NCI-H128 (cell line): ENCODE data around the gene PGA4.
A peak's percentile ranks its signal among the peaks of the same experiment; 100 is the strongest.
"Not testable (repeated sequence)": the region's sequence is repeated elsewhere in the genome, so short reads cannot be mapped to it uniquely, and the experiment has no call there.

Experiments used
- DNase-seq: peaks from one replicate; lab custom pipeline; 2025; ENCODE audit not compliant: unreplicated experiment; lab: John Stamatoyannopoulos, UW

Gene PGA4

DNA sequence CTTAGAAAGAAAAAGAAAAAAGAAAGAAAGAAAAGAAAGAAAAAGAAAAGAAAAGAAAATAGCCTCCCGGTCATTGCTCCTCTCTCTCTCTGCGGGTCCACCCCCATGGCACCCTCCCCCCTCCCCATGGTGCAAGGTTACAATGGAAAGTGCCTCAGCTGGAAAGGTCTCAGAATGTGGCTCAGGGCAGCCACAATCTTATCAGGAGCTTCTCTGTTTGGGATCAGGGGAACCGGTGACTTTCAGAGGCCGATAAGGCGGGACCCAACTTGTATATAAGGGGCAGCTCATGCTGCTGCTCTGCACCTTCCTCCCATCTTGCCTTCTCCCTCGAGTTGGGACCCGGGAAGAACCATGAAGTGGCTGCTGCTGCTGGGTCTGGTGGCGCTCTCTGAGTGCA, at the start of gene PGA4:
Gene PGA4 (plus strand): TSS at position 301 of the 400 bp plus-strand sequence. CDS start 54 bp downstream, at position 355.
- DNase-seq, result not testable (repeated sequence)

DNA sequence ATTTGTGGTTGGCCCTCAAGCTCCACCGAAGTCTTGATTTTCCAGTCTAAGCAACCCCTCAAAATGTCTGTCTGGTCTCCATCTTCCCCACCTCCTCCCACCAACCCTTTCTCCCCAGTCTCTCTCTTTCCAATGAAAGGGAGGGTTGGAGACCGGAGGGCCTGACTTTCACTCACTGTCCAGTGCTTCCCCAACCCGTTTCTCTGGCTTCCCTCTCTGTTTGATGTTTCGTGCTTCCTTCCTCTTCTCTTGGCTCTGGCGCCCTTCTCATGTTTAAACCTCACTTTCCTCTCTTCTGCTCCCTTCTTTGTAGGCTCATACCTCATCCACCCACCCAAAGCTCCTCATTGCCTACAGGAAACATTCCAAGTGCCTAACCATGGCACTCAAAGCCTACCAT, 49.8 kb upstream of the PGA4 start:
- DNase-seq, result no peak

GRCh38 chr11:61172888-61173287, 49.3 kb upstream of the PGA4 start:
- no peak for DNase-seq

DNA sequence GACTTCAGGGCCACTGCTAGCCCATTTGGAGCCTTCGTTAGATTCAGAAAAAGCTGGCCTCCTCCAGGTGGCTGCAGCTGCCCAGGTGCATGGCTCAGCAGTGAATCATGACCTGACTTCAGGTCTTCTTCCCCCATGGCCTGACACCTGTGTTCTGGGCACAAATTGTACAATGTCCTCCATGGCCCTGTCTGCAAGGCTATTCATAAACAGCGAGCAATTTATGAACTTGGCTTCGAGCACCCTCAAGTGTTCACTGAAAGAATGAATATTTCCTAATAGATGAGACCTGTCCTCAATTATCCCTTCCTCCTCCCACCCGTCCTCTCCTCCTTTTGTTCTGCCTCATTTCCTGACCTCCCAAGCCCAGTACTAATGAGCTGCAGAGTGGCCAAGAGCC, 48.7 kb upstream of the PGA4 start:
- no peak for DNase-seq

DNA sequence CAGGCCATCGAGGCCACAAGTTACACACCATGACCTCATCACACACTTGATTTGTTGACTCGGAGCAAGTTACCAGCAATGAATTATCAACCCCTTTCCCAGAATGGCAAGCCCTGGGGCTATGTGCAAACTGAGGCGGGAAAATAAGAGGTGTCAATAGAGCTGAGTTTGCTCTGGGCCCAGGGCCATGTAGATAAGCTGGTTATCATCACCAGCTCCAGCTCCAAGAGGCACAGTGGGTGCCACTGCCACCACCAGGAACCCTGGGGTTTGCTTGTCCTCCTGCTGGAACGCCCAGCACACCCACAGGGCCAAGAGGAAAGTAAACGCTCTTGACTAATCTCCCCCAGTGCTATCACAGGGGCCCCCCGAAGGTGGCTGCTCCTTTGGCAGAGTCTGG, 47.9 kb upstream of the PGA4 start:
- DNase-seq, result no peak

DNA sequence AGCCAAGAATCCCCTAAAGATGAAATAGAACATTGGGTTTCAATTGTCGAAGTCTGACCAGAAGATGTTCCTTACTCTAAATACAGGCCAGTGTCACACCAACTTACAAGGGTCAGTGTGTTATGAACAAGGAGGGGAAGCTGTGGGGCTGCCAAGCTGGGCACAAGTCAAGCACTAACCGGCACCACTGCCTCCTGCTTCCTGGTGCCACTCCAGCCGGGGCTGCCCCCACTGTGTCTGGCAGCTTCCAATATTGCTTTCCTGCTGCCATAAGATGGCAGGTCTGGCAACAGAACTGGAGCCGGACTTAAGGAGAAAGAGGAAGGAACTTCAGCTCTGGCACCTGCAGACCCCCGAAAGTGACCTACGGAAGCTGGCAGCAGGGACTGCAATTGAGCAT, 47.2 kb upstream of the PGA4 start:
- DNase-seq, result no peak

GRCh38 chr11:61176446-61176845, 45.7 kb upstream of the PGA4 start:
- DNase-seq, result no peak

- not testable (repeated sequence) for DNase-seq
Measured at GRCh38 chr11:61180205-61180604, 41.9 kb upstream of the PGA4 start.

DNA sequence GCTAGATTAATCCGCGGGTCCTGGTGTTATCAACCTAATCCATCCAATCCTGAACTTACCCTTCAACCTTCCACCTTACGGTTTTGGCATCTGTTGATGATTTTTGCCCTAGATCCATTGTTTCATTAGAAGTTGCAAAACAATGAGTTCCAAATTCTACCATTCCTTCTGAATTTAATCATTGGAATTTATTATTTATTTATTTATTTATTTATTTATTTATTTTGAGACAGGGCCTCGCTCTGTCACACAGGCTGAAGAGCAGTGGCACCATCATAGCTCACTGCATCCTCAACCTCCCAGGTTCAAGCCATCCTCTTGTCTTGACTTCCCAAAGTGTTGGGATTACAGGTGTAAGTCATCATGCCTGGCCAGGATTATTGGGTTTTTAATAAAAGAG, 40.7 kb upstream of the PGA4 start:
- DNase-seq, result no peak

DNA sequence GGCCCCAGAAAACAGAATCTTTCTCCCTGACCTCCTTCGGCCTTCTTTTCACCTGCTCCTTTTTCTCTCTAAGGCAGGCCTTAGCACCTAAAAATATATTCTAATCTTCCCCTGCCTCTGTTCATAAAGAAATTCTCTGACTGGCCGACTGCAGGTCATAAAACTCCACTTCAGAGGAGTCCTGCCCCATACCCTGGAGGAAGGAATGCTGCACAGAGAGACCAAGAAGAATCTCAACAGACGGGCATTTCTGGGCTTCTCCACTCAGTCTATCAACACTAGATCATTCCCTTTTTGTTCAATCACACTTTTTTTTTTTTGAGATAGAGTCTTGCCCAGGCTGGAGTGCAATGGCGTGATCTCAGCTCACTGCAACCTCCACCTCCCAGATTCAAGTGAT, 38.5 kb upstream of the PGA4 start:
- no peak for DNase-seq

GRCh38 chr11:61186504-61186903, 35.6 kb upstream of the PGA4 start:
- DNase-seq, result no peak

DNA sequence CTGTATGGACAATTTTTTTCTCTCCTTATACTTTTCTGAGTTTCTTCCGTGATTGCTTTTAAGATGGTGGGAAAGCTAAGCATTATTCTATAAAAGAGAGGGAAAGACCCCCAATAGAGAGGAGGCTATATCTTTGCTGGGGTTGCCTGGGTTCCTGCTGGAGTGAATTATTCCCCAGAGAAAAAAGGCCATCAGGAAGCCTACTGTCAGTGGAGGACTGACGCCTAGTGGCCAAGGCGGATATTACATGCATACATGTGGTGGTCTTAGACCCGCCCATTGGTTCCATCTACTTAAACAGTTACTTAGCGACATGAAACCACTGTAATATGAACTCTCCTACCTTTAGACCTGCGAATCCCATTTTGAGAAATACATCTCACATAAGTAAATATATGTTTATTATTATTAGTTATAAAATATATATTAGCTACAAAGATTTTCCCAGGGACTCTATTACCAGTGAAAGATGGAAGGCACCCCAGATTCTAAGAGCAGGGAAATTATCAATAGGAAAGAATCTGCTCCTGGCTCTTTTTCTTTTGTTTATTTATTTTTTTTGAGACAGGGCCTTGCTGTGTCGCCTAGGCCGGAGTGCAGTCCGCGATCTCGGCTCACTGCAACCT, 34.5 kb upstream of the PGA4 start:
- DNase-seq, result peak; percentile 69

DNA sequence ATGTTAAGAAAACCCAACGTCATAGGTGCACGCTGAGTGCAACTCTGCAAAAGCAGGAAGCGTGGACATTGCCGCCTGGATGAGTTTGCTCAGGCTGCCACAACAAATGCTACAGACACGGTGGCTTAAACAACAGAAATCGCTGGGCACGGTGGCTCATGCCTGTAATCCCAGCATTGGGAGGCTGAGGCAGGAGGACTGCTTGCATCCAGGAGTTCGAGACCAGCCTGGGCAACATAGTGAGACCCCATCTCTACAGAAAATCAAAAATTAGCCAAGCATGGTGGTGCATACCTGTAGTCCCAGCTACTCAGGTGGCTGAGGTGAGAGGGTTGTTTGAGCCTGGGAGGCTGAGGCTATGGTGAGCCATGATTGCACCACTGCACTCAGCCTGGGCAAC, 32.2 kb upstream of the PGA4 start:
- no peak for DNase-seq

- no peak for DNase-seq
Measured at GRCh38 chr11:61193596-61193995, 28.6 kb upstream of the PGA4 start.

GRCh38 chr11:61194169-61194671, 27.9 kb upstream of the PGA4 start:
- no peak for DNase-seq

GRCh38 chr11:61194981-61195695, 27.0 kb upstream of the PGA4 start:
- DNase-seq, result no peak

- no peak for DNase-seq
Measured at GRCh38 chr11:61195719-61196118, 26.4 kb upstream of the PGA4 start.

DNA sequence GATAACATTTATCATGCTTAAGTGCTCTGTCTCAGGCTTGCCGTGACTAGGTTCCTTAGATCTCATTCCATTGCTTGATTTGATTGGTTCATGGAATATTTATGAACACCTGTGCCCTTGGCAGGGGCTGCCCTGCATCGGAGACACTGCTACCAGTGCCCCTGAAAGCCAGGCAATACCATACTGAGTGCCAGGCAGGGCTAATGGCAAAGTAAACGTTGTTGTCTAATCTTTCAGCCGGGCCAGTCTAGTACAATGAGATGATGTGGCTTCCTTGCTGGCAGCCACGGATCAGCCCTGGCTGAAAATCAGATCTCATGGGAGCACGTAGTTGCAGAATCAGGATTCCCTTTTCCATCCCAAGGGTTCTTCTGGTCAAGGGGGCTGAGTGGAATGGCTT, 23.8 kb upstream of the PGA4 start:
- no peak for DNase-seq

- DNase-seq, result no peak
Measured at GRCh38 chr11:61198948-61199523, 23.1 kb upstream of the PGA4 start.

DNA sequence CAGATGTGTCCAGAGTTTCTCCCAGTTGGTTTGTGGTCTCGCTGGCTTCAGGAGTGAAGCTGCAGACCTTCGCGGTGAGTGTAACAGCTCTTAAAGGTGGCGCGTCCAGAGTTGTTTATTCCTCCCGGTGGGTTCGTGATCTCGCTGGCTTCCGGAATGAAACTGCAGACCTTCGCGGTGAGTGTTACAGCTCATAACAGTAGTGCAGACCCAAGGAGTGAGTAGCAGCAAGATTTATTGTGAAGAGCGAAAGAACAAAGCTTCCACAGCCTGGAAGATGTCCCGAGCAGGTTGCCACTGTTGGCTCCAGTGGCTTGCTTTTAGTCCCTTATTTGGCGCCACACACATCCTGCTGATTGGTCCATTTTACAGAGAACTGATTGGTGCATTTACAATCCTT, 20.7 kb upstream of the PGA4 start:
- DNase-seq, result no peak

DNA sequence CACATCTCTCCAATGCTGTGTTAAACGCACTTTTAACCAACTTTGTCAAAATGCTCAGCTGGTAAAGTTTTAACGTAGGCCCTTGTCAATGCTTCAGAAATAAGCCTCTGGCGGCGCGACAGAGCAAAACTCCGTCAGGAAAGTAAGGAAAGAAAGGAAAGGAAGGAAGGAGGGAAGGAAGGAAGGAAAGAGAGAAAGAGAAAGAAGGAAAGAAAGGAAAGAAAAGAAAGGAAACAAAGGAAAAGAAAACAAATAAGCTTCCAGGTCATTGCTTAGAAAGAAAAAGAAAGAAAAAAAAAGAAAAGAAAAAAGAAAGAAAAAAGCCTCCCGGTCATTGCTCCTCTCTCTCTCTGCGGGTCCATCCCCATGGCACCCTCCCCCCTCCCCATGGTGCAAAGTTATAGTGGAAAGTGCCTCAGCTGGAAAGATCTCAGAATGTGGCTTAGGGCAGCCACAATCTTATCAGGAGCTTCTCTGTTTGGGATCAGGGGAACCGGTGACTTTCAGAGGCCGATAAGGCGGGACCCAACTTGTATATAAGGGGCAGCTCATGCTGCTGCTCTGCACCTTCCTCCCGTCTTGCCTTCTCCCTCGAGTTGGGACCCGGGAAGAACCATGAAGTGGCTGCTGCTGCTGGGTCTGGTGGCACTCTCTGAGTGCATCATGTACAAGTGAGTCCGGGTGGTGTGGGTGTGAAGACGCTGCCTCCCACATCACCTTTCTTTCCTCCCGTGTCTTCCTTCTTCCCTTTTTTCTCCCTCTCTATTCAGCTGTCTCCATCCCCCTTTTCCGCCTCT, 19.0 kb upstream of the PGA4 start, which contains the start of gene PGA3:
Gene PGA3 (plus strand): TSS at position 566 of the 797 bp plus-strand sequence. CDS start 50 bp downstream, at position 616.
- not testable (repeated sequence) for DNase-seq
